WTC11 (cell line): ENCODE measurements around the gene ADAMTS2. TPM values are rescaled to one million over a fixed set of nuclear protein-coding genes. Genes with fewer than 3 reads are reported as not detected.
"Not testable (repeated sequence)": the region's sequence is repeated elsewhere in the genome, so short reads cannot be mapped to it uniquely, and the experiment has no call there.

Experiments used
- ATAC-seq: fragments of 200-7000 bp; cut with Tn5 transposase; 2 replicates; pipeline ENCODE4 v1.10.0; 2021; ENCODE audit warnings: mild to moderate bottlenecking, moderate library complexity
- CTCF ChIA-PET: fragments of 300-600 bp; sonication (Branson Sonifier 250); formaldehyde crosslinking; loops from one replicate; lab custom pipeline; 2021; ENCODE audit warnings: antibody characterized with exemption; lab: Charles Lee
- POLR2A ChIA-PET: fragments of 350-600 bp; sonication (Branson Sonifier 250); formaldehyde crosslinking; loops from one replicate; lab custom pipeline; 2021; ENCODE audit warnings: antibody characterized with exemption; lab: Charles Lee
- DNase-seq: peaks from one replicate; pipeline ENCODE4 v3.0.0; 2021; ENCODE audit warnings: low spot score
- H3K27ac Mint-ChIP-seq: 2 replicates; pipeline ENCODE4 v1.8.0; 2021; ENCODE audit warnings: mixed read lengths
- H3K27me3 Mint-ChIP-seq: 2 replicates; pipeline ENCODE4 v1.8.0; 2021; ENCODE audit warnings: low read depth, mild to moderate bottlenecking, moderate library complexity, mixed read lengths
- H3K36me3 Mint-ChIP-seq: 2 replicates; pipeline ENCODE4 v1.8.0; 2021; ENCODE audit warnings: mixed read lengths
- H3K4me1 Mint-ChIP-seq: 2 replicates; pipeline ENCODE4 v1.8.0; 2022; ENCODE audit warnings: mixed read lengths
- H3K4me3 Mint-ChIP-seq: 2 replicates; pipeline ENCODE4 v1.8.0; 2021; ENCODE audit warnings: mild to moderate bottlenecking, moderate library complexity, mixed read lengths
- H3K9me3 Mint-ChIP-seq: 2 replicates; pipeline ENCODE4 v1.8.0; 2021; ENCODE audit warnings: mixed read lengths
- CREM ChIP-seq: sonication (generic); formaldehyde crosslinking; IDR thresholded peaks from 2 replicates; pipeline ENCODE4 v1.8.1; 2022; ENCODE audit warnings: mild to moderate bottlenecking, missing genetic modification reagents, moderate library complexity
- ESRRA ChIP-seq: sonication (generic); formaldehyde crosslinking; IDR thresholded peaks from 2 replicates; pipeline ENCODE4 v1.8.1; 2022; ENCODE audit warnings: mild to moderate bottlenecking, missing genetic modification reagents, borderline replicate concordance
- JAZF1 ChIP-seq: fragments of 250-450 bp; sonication (Bioruptor Pico); IDR thresholded peaks from 2 replicates; pipeline ENCODE4 v1.9.0; 2021; ENCODE audit warnings: moderate library complexity, mild to moderate bottlenecking, inconsistent platforms
- NR1H2 ChIP-seq: sonication (generic); formaldehyde crosslinking; IDR thresholded peaks from 2 replicates; pipeline ENCODE4 v1.9.0; 2021; ENCODE audit warnings: mild to moderate bottlenecking, moderate library complexity, missing genetic modification reagents
- NR2C2 ChIP-seq: sonication (generic); formaldehyde crosslinking; IDR thresholded peaks from 2 replicates; pipeline ENCODE4 v1.8.0; 2022; ENCODE audit warnings: mild to moderate bottlenecking, missing genetic modification reagents
- NR3C1 ChIP-seq: sonication (generic); formaldehyde crosslinking; conservative IDR thresholded peaks from 2 replicates; pipeline ENCODE4 v1.8.1; 2023; ENCODE audit warnings: low read depth, mild to moderate bottlenecking, missing genetic modification reagents
- RORB ChIP-seq: fragments of 250-450 bp; sonication (Bioruptor Pico); IDR thresholded peaks from 2 replicates; pipeline ENCODE4 v1.9.0; 2021; ENCODE audit warnings: mild to moderate bottlenecking
- SMAD3 ChIP-seq: sonication (generic); formaldehyde crosslinking; IDR thresholded peaks from 2 replicates; pipeline ENCODE4 v1.8.0; 2022; ENCODE audit warnings: missing genetic modification reagents, mild to moderate bottlenecking, borderline replicate concordance
- SMAD4 ChIP-seq: sonication (generic); formaldehyde crosslinking; IDR thresholded peaks from 2 replicates; pipeline ENCODE4 v1.8.0; 2022; ENCODE audit warnings: mild to moderate bottlenecking, missing genetic modification reagents
- TEAD1 ChIP-seq: sonication (generic); formaldehyde crosslinking; IDR thresholded peaks from 2 replicates; pipeline ENCODE4 v1.8.0; 2022; ENCODE audit warnings: mild to moderate bottlenecking, missing genetic modification reagents
- ZBTB21 ChIP-seq: sonication (generic); formaldehyde crosslinking; IDR thresholded peaks from 2 replicates; pipeline ENCODE4 v1.8.1; 2023; ENCODE audit warnings: mild to moderate bottlenecking, missing genetic modification reagents, borderline replicate concordance
- ZNF121 ChIP-seq: sonication (generic); formaldehyde crosslinking; IDR thresholded peaks from 2 replicates; pipeline ENCODE4 v1.8.0; 2023; ENCODE audit warnings: missing genetic modification reagents
- ZNF138 ChIP-seq: sonication (generic); formaldehyde crosslinking; conservative IDR thresholded peaks from 2 replicates; pipeline ENCODE4 v1.8.1; 2022; ENCODE audit warnings: mild to moderate bottlenecking, moderate library complexity, missing genetic modification reagents
- ZNF219 ChIP-seq: sonication (generic); formaldehyde crosslinking; IDR thresholded peaks from 2 replicates; pipeline ENCODE4 v1.8.0; 2023; ENCODE audit warnings: missing genetic modification reagents, mild to moderate bottlenecking, borderline replicate concordance
- ZNF232 ChIP-seq: sonication (generic); formaldehyde crosslinking; IDR thresholded peaks from 2 replicates; pipeline ENCODE4 v1.8.0; 2022; ENCODE audit warnings: mild to moderate bottlenecking, missing genetic modification reagents
- ZNF423 ChIP-seq: fragments of 250-450 bp; sonication (Bioruptor Pico); IDR thresholded peaks from 2 replicates; pipeline ENCODE4 v2.1.2; 2022; ENCODE audit warnings: mild to moderate bottlenecking, moderate library complexity
- ZNF671 ChIP-seq: fragments of 250-450 bp; sonication (Bioruptor Pico); IDR thresholded peaks from 2 replicates; pipeline ENCODE4 v1.8.0; 2021; ENCODE audit warnings: mild to moderate bottlenecking
- total RNA-seq: library from RNA; stranded (reverse); gene quantifications from 3 replicates; pipeline ENCODE4 v1.2.3, GENCODE V29; 2021
- TF ChIP-seq, protein P1 (sequence below): sonication (generic); formaldehyde crosslinking; IDR thresholded peaks from 2 replicates; pipeline ENCODE4 v1.8.1; 2022; ENCODE audit warnings: missing genetic modification reagents, borderline replicate concordance
- TF ChIP-seq, protein P2 (sequence below): sonication (generic); formaldehyde crosslinking; IDR thresholded peaks from 2 replicates; pipeline ENCODE4 v1.8.0; 2023; ENCODE audit warnings: missing genetic modification reagents
- TF ChIP-seq, protein P3 (sequence below): sonication (generic); formaldehyde crosslinking; IDR thresholded peaks from 2 replicates; pipeline ENCODE4 v1.8.1; 2023; ENCODE audit warnings: mild to moderate bottlenecking, missing genetic modification reagents, moderate library complexity
- TF ChIP-seq, protein P4 (sequence below): sonication (generic); formaldehyde crosslinking; IDR thresholded peaks from 2 replicates; pipeline ENCODE4 v1.8.1; 2023; ENCODE audit warnings: mild to moderate bottlenecking, missing genetic modification reagents
- TF ChIP-seq, protein P5 (sequence below): sonication (generic); formaldehyde crosslinking; IDR thresholded peaks from 2 replicates; pipeline ENCODE4 v1.8.1; 2023; ENCODE audit warnings: mild to moderate bottlenecking, missing genetic modification reagents, moderate library complexity
- TF ChIP-seq, protein P6 (sequence below): fragments of 250-450 bp; sonication (Bioruptor Pico); IDR thresholded peaks from 2 replicates; pipeline ENCODE4 v1.9.0; 2021; ENCODE audit warnings: mild to moderate bottlenecking

The ADAMTS2 gene
- total RNA-seq, 1 experiment from 2014 or later, result 11.2 TPM

DNA sequence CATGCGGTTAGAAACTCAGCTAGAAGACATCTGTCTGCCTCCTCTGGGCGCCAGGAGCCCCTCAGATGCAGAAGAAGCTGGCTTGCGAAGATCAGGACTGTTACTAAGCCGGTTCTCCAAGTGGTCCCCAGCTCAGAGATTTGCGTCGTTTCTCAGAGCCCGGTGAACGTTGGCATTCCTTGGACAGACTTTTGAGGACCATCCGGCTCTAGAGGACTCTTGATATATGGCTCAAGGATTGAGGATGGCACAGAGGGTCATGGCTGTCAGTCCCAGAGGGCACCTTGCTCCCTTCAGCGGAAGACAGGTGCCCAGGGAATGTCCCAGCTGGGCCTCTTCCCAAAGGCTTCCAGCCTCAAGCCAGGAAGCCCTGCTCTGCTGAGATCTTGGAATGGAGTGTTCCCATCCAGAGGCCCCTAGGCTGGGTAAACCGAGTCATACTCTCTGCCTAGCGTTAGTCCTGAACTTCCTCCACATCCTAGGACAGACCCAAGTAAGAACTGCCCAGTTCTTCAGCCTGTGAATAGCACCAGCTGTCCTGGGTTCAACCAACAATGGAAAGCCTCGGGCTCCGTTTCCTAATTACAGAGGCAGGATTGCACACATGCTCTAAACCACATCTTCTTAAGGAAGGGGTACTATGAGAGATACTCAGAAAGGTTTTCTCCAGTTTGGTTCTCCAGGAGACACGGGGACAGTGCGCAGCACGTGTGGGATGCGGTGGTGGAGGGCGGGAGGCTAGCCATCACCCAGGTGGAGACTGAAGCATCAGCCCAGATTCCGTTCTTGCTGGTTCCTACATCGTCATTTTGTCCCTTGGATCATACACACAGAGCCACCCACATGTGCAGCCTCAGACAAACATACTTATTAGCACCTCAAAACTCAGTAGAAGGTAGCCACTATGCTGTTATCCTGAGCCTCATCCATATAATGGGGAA, 233.7 kb downstream of the ADAMTS2 start:
- H3K4me1 Mint-ChIP-seq, result no peaks in the 10 kb centered on the region
- TF ChIP-seq NR2C2, result no peak
- TF ChIP-seq, all 79 proteins: peak for 0
- peaks cover 19% of the 10 kb centered on the region for H3K27me3 Mint-ChIP-seq
- DNase-seq (no peak), ATAC-seq (no peak)
- H3K9me3 Mint-ChIP-seq, result peaks cover 70% of the 10 kb centered on the region
- POLR2A ChIA-PET, result no interaction called here
- no peak overlapping the region for H3K27ac Mint-ChIP-seq
- CTCF ChIA-PET, result no interaction called here
- no peak overlapping the region for H3K4me3 Mint-ChIP-seq
- peaks cover 20% of the 10 kb centered on the region for H3K36me3 Mint-ChIP-seq

DNA sequence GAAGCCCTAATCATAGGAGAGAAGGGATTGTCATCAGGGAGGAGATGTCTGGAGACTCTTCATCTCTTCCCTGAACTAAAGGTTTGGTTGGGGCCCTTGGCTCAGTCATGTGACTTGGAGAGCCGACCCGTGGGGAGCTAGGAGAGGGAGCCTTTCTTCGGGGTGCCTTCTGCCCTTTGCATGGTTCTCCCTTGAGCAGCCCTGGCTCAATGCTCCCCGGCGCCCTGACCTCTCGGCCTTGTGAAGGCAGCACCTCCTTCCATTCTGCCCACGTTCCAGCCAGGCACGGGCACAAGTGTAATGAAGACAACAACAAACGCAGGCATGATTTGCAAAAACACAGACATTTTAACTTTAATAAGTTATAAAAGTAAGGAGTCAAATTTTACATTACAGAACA, 234.7 kb downstream of the ADAMTS2 start:
- DNase-seq (no peak), ATAC-seq (no peak)
- Mint-ChIP-seq H3K36me3 (peaks cover 17% of the 10 kb centered on the region), H3K27ac (no peak overlapping the region), H3K4me3 (no peak overlapping the region), H3K9me3 (peaks cover 66% of the 10 kb centered on the region), H3K4me1 (no peaks in the 10 kb centered on the region), H3K27me3 (peaks cover 19% of the 10 kb centered on the region)
- ChIA-PET CTCF (no interaction called here), POLR2A (no interaction called here)
- TF ChIP-seq, protein P1, sequence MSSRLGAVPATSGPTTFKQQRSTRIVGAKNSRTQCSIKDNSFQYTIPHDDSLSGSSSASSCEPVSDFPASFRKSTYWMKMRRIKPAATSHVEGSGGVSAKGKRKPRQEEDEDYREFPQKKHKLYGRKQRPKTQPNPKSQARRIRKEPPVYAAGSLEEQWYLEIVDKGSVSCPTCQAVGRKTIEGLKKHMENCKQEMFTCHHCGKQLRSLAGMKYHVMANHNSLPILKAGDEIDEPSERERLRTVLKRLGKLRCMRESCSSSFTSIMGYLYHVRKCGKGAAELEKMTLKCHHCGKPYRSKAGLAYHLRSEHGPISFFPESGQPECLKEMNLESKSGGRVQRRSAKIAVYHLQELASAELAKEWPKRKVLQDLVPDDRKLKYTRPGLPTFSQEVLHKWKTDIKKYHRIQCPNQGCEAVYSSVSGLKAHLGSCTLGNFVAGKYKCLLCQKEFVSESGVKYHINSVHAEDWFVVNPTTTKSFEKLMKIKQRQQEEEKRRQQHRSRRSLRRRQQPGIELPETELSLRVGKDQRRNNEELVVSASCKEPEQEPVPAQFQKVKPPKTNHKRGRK (CRISPR knock-in tag), result no peak
- TF ChIP-seq, protein P2, sequence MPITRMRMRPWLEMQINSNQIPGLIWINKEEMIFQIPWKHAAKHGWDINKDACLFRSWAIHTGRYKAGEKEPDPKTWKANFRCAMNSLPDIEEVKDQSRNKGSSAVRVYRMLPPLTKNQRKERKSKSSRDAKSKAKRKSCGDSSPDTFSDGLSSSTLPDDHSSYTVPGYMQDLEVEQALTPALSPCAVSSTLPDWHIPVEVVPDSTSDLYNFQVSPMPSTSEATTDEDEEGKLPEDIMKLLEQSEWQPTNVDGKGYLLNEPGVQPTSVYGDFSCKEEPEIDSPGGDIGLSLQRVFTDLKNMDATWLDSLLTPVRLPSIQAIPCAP, result no peak
- no peak for TF ChIP-seq RORB
- TF ChIP-seq ZNF423 (CRISPR knock-in tag), result no peak
- no peak for TF ChIP-seq CREM

DNA sequence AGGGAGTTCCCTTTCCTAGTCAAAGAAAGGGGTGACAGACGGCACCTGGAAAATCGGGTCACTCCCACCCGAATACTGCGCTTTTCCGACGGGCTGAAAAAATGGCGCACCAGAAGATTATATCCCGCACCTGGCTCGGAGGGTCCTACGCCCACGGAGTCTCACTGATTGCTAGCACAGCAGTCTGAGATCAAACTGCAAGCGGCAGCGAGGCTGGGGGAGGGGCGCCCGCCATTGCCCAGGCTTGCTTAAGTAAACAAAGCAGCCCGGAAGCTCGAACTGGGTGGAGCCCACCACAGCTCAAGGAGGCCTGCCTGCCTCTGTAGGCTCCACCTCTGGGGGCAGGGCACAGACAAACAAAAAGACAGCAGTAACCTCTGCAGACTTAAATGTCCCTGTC, 244.0 kb downstream of the ADAMTS2 start:
- CTCF ChIA-PET, H3K4me1 Mint-ChIP-seq, DNase-seq, H3K4me3 Mint-ChIP-seq, POLR2A ChIA-PET, ATAC-seq, H3K27ac Mint-ChIP-seq: not testable (repeated sequence)
- H3K36me3 Mint-ChIP-seq, result peaks cover 35% of the 10 kb centered on the region
- H3K9me3 Mint-ChIP-seq, result peaks cover 37% of the 10 kb centered on the region
- H3K27me3 Mint-ChIP-seq, result peaks cover 27% of the 10 kb centered on the region

DNA sequence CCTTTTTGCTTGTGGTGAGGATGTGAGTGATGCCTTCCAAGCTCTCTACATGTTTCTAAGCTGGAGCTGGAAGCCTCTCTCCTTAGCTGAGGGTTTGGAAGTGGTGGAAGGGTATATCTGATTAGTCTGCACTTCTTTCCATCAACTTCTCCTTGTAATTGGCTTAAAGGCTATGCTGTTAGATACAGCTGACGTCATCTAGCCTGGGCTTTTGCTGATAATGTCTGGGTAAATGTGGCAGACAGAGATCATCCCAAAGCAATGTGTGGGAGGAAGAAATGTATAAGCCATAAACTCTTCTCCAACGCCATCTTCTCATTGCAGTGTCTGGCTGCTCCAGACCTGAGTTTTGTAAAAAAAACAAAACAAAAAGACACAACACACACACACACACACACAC, 255.8 kb downstream of the ADAMTS2 start:
- ChIA-PET POLR2A (no interaction called here), CTCF (no interaction called here)
- DNase-seq (no peak), ATAC-seq (no peak)
- Mint-ChIP-seq H3K4me1 (no peaks in the 10 kb centered on the region), H3K4me3 (no peak overlapping the region), H3K9me3 (peaks cover 79% of the 10 kb centered on the region), H3K27me3 (peaks cover 98% of the 10 kb centered on the region), H3K36me3 (peaks cover 51% of the 10 kb centered on the region), H3K27ac (no peak overlapping the region)
- TF ChIP-seq, protein P3, sequence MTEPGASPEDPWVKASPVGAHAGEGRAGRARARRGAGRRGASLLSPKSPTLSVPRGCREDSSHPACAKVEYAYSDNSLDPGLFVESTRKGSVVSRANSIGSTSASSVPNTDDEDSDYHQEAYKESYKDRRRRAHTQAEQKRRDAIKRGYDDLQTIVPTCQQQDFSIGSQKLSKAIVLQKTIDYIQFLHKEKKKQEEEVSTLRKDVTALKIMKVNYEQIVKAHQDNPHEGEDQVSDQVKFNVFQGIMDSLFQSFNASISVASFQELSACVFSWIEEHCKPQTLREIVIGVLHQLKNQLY (CRISPR knock-in tag), result no peak
- TF ChIP-seq ZNF219 (no peak), ZNF232 (CRISPR knock-in tag) (no peak), ZBTB21 (CRISPR knock-in tag) (no peak), ZNF671 (no peak), NR3C1 (CRISPR knock-in tag) (no peak), ESRRA (CRISPR knock-in tag) (no peak), ZNF138 (CRISPR knock-in tag) (no peak), JAZF1 (CRISPR knock-in tag) (no peak), SMAD4 (CRISPR knock-in tag) (no peak), TEAD1 (CRISPR knock-in tag) (no peak), SMAD3 (no peak), NR1H2 (CRISPR knock-in tag) (no peak), ZNF121 (CRISPR knock-in tag) (no peak)
- TF ChIP-seq, protein P4, sequence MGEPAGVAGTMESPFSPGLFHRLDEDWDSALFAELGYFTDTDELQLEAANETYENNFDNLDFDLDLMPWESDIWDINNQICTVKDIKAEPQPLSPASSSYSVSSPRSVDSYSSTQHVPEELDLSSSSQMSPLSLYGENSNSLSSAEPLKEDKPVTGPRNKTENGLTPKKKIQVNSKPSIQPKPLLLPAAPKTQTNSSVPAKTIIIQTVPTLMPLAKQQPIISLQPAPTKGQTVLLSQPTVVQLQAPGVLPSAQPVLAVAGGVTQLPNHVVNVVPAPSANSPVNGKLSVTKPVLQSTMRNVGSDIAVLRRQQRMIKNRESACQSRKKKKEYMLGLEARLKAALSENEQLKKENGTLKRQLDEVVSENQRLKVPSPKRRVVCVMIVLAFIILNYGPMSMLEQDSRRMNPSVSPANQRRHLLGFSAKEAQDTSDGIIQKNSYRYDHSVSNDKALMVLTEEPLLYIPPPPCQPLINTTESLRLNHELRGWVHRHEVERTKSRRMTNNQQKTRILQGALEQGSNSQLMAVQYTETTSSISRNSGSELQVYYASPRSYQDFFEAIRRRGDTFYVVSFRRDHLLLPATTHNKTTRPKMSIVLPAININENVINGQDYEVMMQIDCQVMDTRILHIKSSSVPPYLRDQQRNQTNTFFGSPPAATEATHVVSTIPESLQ (CRISPR knock-in tag), result no peak
- TF ChIP-seq, protein P5, sequence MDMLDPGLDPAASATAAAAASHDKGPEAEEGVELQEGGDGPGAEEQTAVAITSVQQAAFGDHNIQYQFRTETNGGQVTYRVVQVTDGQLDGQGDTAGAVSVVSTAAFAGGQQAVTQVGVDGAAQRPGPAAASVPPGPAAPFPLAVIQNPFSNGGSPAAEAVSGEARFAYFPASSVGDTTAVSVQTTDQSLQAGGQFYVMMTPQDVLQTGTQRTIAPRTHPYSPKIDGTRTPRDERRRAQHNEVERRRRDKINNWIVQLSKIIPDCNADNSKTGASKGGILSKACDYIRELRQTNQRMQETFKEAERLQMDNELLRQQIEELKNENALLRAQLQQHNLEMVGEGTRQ (CRISPR knock-in tag), result no peak
- TF ChIP-seq, protein P6, sequence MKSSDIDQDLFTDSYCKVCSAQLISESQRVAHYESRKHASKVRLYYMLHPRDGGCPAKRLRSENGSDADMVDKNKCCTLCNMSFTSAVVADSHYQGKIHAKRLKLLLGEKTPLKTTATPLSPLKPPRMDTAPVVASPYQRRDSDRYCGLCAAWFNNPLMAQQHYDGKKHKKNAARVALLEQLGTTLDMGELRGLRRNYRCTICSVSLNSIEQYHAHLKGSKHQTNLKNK, result no peak
